Stomach (tissue), 4 donors: Measurements from ENCODE around the gene CRACDL.

Experiments used
- CTCF ChIP-seq, 7 experiments: fragments of 450-650 bp in 4 of 7; fragments of 200-600 bp in 3 of 7; sonication (generic) in 3 of 7; IDR thresholded peaks; one replicate each; pipeline ENCODE4 v1.5.1; 2016 to 2019; ENCODE audit warnings: antibody characterized with exemption in 7 of 7, control low read depth in 2 of 7, mild to moderate bottlenecking in 1 of 7
- POLR2A ChIP-seq, 4 donors: fragments of 450-650 bp; IDR thresholded peaks; one replicate each; pipeline ENCODE4 v1.6.1; 2016; ENCODE audit warnings: antibody characterized with exemption in 4 of 4, control low read depth in 2 of 4, mild to moderate bottlenecking in 1 of 4, moderate library complexity in 1 of 4
- POLR2AphosphoS5 ChIP-seq, 3 donors: sonication (generic); formaldehyde crosslinking; IDR thresholded peaks; one replicate each; pipeline ENCODE4 v1.6.1; 2016; ENCODE audit warnings: antibody characterized with exemption in 3 of 3

DNA sequence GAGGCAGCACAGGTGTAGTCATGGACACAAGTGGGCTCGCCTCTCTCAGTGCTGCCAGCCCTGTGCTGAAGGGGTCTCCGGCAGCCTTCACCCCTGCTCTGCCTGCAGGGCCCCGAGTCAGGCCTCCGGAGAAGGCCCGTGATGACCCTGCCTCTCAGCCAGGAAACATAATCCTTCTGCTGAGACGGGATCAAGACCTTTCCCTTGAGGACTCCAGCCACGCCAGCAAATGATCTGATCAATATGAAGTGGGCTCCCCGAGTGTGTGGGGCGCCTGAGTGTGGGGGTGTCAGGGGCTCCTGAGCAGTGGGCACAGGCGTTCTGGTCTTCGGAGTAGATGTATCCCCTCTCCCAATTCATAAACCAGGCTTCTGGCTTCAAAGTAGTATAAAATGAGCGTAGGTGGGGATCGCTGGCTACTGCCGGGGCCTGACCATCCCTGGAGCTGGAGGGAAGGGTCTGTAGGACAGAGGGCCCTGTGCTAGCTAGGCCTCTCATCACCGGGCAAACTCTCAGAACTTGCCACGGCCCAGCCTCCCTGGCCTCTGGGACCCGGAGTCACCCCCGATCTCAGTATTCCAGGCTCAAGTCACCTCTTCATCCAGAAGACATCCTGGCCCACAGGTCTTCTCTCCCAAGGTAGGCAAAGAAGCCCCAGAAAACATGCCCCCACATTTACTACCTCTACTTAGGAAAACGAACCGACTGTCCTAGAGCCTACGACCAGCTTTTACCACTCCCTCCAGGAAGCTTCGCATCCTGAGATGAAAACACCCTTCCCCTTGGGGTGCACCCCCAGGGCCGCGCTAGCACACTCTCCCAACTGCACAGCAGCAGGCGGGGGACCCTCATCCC, 33.6 kb downstream of the CRACDL start:
- TF ChIP-seq POLR2AphosphoS5 (IDR thresholded peaks at IDR 0.05) (no peak), CTCF (IDR thresholded peaks at IDR 0.05) (no peak), POLR2A (IDR thresholded peaks at IDR 0.05) (no peak)
